Inflammatory macrophage treated with lipopolysaccharide for 4 hours (primary cell): Measurements from ENCODE around the gene SIM1.

Source experiments
- DNase-seq: peaks from one replicate; pipeline ENCODE4 v3.0.0-alpha.2; 2020

SIM1 gene

DNA sequence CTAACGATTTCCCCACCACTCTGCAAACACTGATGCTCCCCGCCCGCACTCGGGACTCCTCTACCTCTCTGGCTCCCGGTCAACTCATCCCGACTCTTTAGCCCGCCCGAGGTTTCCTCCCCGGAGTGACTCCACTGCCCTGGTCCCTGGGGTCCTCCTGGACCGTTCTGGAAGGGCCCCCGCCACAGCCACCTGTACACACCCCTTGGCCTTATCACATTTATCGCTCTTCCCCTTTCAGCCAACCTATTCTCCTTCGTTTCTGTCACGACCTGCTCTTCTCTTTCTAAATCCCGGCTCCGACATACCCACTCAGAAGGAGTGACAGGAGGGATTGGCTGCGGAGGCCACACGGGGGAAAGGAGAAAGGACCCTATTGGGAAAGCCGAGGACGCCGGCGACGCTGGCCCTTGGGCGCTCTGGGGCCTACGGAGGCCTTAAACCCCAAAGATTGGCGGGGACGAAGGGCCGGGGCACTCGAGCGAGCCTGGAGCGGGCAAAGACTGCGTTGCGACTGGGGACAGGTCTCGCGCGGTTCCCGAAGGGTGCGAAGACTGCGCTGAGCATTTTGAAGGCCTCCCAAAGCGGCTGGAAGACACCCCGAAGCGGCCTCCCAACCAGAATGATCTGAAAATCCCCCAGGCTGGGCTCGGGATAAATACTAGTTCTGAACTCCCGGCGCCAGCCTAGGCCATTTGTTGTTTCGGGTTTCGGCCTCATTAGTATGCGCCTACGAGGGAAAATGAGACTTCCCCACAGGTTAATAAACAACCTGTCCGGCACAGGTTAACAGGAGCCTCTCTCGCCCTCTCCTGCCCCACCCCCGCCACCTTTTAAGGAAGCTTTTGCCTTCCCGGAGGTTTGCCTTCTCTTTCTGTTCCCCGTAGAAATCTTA lies 9.2 kb downstream of the SIM1 start:
- DNase-seq = no peak

- no peak for DNase-seq
These were observed 10.0 kb downstream of the SIM1 start for GRCh38 chr6:100454551-100455229.

DNA sequence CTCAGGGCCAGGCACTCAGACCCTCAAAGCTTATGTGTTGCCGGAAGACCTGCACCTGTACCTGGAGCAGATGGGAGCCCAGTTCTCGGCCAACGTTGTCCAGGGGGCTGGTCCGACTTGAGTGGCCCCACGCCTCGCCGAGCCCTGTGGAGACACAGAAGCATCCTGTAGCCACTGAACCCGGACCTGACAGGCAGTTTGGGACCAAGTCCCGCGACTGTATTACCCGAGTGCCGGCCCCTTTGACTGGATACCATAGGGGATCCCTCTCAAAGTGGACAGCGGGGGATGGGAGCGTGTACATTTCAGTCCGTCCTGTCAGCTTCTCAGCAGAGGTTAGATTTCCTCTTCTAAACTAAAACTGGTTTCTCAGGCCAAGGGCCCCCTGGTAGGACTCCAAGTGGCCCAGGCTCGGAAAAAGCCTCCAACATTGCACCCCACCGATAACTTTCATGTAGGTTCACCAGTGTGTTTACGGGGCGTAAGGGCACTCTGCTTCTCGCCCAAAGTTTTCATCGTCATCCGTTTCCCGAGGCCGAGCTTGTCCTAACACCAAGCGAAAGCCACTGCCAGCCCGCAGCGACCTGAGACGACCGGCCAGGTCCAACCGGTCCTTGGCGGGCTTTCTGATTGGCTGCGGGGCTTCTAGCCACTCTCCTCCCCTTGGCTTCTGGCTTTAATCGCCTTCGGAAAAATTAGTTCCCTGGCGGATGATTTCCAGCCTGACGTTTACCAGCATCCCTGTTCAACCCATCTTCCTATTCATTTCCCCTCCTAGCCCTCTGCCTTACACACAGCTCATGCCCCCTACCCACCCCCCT lies 10.8 kb downstream of the SIM1 start:
- DNase-seq = no peak

- no peak for DNase-seq
These were observed 11.7 kb downstream of the SIM1 start for GRCh38 chr6:100452998-100453397.

- no peak for DNase-seq
These were observed 13.1 kb downstream of the SIM1 start for GRCh38 chr6:100451577-100451976.

DNA sequence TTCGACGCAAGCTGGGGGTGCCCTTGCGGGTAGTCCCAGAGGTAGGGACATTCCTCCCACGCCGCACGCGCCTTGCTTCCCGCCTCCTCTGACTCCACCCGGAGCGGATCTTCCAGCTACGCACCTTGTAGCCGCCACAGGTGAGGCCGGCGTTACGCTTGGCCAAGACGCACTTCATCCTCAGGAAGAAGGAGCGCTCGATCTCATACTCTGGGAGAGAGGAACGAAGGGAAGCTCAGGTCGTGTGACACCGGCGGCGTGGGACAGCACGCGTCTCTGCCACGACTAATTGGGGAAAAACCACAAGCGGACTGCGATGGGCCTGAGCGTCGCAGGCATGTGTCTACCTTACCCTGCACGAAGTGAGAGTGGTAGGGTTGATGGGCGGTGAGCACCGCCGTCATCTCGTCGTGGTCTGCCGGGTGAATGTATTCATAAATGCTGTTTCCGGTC lies 15.5 kb downstream of the SIM1 start:
- DNase-seq = no peak

- no peak for DNase-seq
These were observed 16.6 kb downstream of the SIM1 start for GRCh38 chr6:100447900-100448748.

DNA sequence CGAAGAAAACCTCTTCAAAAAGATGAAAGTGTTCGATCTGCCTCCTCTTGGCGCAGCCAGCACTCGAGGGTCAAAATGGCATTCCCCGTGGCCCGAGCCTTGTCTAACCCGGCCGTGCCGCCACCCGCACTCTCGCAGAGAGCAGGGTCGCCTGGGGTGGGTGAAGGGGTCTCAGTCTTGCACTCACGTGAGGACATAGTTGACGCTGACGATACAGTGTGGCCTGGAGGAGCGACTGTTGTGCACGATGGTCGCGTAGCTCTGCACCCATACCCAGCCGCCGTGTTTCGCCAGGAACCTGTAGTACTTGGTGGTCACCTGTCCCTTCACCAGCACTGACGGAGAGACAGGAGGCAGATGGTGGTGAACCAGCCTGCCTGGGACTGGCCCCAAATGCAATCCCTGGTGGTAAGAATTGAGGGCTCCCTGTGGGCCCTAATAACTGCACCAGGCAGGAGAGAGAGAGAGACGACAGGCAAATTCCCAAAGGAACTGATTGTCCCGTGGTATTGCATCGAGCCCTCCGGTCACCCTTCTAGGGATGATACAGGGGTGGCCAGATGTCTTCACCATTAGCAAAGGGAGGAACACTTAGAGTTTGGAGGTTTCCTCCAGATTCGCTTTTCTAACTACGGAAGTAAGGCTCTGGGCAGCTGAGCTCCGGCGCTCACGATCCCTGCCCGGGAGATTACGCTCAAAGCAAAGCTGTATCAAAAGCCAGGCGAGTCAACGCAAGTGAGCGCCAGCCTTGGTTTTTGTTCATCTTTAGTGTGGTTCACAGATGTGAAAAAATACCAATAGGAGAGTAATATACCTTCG lies 17.4 kb downstream of the SIM1 start:
- DNase-seq = no peak

- DNase-seq = no peak
These were observed 18.3 kb downstream of the SIM1 start for GRCh38 chr6:100446115-100447080.

DNA sequence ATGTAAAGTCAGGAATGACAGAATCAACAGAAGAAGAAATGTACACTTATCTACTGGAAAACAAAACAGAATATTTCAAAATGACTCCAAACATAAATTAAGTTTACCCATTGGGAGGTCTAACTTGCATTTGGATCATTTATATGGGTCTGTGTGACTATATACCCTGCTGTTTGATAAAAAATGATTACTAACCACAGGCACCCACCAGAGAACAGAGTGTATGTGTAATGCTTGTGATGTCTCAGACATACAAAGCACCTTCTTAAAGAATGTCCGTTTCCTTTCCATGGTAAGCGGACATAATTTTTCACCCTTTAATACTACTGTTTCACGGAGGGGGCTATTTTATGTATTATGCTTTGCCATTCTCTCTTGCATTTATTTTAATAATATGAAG lies 19.2 kb downstream of the SIM1 start:
- DNase-seq = no peak

DNA sequence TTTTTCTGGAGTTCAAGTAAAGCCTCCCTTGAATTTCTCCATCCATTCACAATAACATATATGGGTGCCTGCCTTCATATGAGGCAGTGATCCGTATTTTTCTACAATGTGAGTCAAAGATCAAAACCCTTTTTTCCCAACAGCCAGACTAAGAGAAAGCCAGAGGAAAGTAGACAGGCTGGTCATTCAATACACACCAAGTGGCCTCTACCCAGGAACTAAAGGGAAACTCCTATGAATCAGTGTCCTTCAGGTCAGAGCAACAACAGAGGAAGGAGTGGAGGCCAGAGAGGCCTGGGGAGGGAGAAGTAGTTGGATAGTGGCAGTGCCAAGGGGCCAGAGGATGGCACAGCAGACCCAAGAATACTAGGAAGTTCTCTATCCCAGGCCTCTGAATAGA lies 23.8 kb downstream of the SIM1 start:
- no peak for DNase-seq

DNA sequence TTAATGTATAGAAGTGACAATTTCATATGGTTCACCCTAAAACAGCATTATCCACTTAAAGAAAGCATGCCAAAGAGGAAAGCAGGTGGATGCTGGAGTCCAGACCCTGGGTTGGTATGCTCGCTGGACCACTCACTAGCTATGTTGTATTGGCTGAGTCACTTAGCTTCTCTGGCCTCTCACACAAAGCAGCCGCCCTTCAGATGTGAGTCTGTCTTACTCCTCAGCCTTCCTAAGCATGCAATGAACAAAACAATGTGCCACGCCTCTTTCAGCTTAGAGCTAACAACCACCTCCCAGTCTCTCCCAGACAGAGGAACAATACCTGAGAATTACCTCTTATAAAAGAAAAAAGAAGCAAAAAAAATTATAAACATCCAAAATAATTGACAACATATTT lies 29.4 kb downstream of the SIM1 start:
- DNase-seq = no peak

- no peak for DNase-seq
These were observed 30.8 kb downstream of the SIM1 start for GRCh38 chr6:100433726-100434435.

GRCh38 chr6:100432136-100432535 lies 32.6 kb downstream of the SIM1 start:
- no peak for DNase-seq

DNA sequence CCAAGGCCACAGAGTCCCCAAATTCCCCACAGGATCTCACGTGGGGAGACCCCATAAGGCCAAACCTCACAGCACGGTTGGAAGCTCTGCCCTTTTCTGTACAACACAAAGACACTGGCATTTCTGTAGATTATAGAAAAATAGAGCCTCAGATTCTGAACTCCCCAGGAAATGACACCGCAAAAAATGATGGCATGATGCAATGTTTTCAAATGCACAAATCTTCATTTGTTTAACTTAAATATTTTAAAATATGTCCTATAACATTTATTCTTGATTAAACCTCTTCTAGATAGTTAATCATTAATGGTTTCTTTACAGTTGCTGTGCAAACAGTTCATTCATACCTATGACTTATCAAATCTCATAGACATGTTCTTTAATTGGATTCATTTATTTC lies 33.8 kb downstream of the SIM1 start:
- DNase-seq = no peak

DNA sequence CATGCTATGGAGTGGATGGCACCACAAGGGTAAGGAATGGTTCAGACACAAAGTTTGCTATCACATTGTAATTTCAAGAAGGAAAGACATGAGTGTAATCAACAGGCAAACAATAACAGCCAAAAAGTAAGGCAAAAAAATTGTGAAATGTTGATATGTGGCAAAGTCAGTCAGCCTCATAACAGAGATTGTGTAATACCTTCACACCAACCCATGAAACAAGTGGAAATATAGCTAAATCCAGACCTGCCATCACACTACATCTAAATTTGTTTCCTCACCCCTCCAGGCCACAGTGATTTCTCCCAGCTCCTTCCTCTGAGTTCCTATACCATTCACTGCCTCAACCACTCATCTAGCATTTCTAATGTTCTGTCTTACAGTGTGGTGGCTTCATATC lies 37.3 kb downstream of the SIM1 start:
- DNase-seq = no peak

- DNase-seq = no peak
These were observed 37.9 kb downstream of the SIM1 start for GRCh38 chr6:100426744-100427338.

DNA sequence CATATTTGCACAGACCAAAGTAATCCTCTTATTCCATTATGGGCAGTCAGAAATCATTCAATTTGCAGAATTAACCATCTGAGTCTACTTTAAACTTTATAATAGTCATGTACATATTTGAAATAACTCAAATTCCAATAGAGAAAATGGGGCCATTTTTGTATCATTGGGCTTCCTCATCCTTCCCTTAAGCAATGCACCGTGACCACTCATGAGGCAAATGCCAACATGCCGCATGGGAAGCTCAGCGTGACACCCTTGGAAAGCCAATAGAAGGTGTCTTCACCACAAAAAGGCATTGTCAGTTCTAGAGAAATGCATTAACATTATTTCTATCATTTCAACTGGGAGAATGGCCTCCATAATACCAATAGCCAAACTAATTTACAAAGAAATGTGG lies 38.5 kb downstream of the SIM1 start:
- no peak for DNase-seq

- no peak for DNase-seq
These were observed 44.0 kb downstream of the SIM1 start for GRCh38 chr6:100420711-100421110.
